ENCODE results near the gene GGACT. TPM values are rescaled to one million over a fixed set of nuclear protein-coding genes. Genes with fewer than 3 reads are reported as not detected.

GGACT gene
- total RNA-seq, 2 experiments from 2014 or later, result 2.4 to 2.9 TPM

- Mint-ChIP-seq H3K36me3 (ENCODE audit: low read depth) (peaks cover 16% of the 10 kb centered on the region), H3K4me1 (ENCODE audit: low read depth) (no peaks in the 10 kb centered on the region), H3K4me3 (no peak overlapping the region), H3K27me3 (no peaks in the 10 kb centered on the region), H3K27ac (no peak overlapping the region), H3K9me3 (no peaks in the 10 kb centered on the region)
- H3K36me3 ChIP-seq (ENCODE audit: insufficient read depth, low read length), result no peaks in the 10 kb centered on the region
- no peaks in the 10 kb centered on the region for H3K4me1 ChIP-seq (ENCODE audit: insufficient read depth, low read length)
- H3K27me3 ChIP-seq (ENCODE audit: control insufficient read depth in 1 of 2, insufficient read depth in 2 of 2, low read length in 2 of 2), result no peaks in the 10 kb centered on the region
- H3K4me3 ChIP-seq (ENCODE audit: low read length), result no peak overlapping the region
- DNase-seq, result no peak
- no peak for ATAC-seq (ENCODE audit: poor library complexity)
- no peak overlapping the region for H3K27ac ChIP-seq (ENCODE audit: low read depth in 1 of 2, low read length in 2 of 2)
- no peaks in the 10 kb centered on the region for H3K9me3 ChIP-seq (ENCODE audit: control insufficient read depth in 1 of 2, insufficient read depth in 1 of 2, low read length in 2 of 2)
- ChIA-PET POLR2A (no interaction called here), CTCF (no interaction called here)
- TF ChIP-seq CTCF (IDR thresholded peaks at IDR 0.05), result no peak
- intact Hi-C loops (cut with DNase I, micrococcal nuclease), result no loop called here
Observed at GRCh38 chr13:100602493-100603111, 14.0 kb upstream of the GGACT start.

GRCh38 chr13:100601716-100602115, 13.1 kb upstream of the GGACT start:
- H3K36me3 Mint-ChIP-seq (ENCODE audit: low read depth), result peaks cover 16% of the 10 kb centered on the region
- ATAC-seq (ENCODE audit: poor library complexity) (no peak), DNase-seq (no peak)
- Histone ChIP-seq H3K27me3 (ENCODE audit: control insufficient read depth in 1 of 2, insufficient read depth in 2 of 2, low read length in 2 of 2) (no peaks in the 10 kb centered on the region), H3K4me3 (ENCODE audit: low read length) (no peak overlapping the region), H3K27ac (ENCODE audit: low read depth in 1 of 2, low read length in 2 of 2) (no peak overlapping the region), H3K36me3 (ENCODE audit: insufficient read depth, low read length) (no peaks in the 10 kb centered on the region), H3K9me3 (ENCODE audit: control insufficient read depth in 1 of 2, insufficient read depth in 1 of 2, low read length in 2 of 2) (no peaks in the 10 kb centered on the region), H3K4me1 (ENCODE audit: insufficient read depth, low read length) (no peaks in the 10 kb centered on the region)
- no peaks in the 10 kb centered on the region for H3K9me3 Mint-ChIP-seq
- H3K4me1 Mint-ChIP-seq (ENCODE audit: low read depth), result no peaks in the 10 kb centered on the region
- CTCF ChIA-PET, result no interaction called here
- no peak overlapping the region for H3K27ac Mint-ChIP-seq
- H3K4me3 Mint-ChIP-seq, result no peak overlapping the region
- intact Hi-C loops (cut with DNase I, micrococcal nuclease), result no loop called here
- POLR2A ChIA-PET, result no interaction called here
- no peak for TF ChIP-seq CTCF (IDR thresholded peaks at IDR 0.05)
- H3K27me3 Mint-ChIP-seq, result peaks cover 2% of the 10 kb centered on the region

GRCh38 chr13:100600915-100601314, 12.3 kb upstream of the GGACT start:
- Histone ChIP-seq H3K27me3 (ENCODE audit: control insufficient read depth in 1 of 2, insufficient read depth in 2 of 2, low read length in 2 of 2) (no peaks in the 10 kb centered on the region), H3K4me1 (ENCODE audit: insufficient read depth, low read length) (no peaks in the 10 kb centered on the region), H3K9me3 (ENCODE audit: control insufficient read depth in 1 of 2, insufficient read depth in 1 of 2, low read length in 2 of 2) (no peaks in the 10 kb centered on the region), H3K27ac (ENCODE audit: low read depth in 1 of 2, low read length in 2 of 2) (no peak overlapping the region), H3K36me3 (ENCODE audit: insufficient read depth, low read length) (no peaks in the 10 kb centered on the region), H3K4me3 (ENCODE audit: low read length) (no peak overlapping the region)
- no peak overlapping the region for H3K4me3 Mint-ChIP-seq
- peaks cover 11% of the 10 kb centered on the region for H3K36me3 Mint-ChIP-seq (ENCODE audit: low read depth)
- TF ChIP-seq CTCF (IDR thresholded peaks at IDR 0.05), result no peak
- no peaks in the 10 kb centered on the region for H3K9me3 Mint-ChIP-seq
- H3K27me3 Mint-ChIP-seq, result peaks cover 5% of the 10 kb centered on the region
- DNase-seq (no peak), ATAC-seq (ENCODE audit: poor library complexity) (no peak)
- no peak overlapping the region for H3K27ac Mint-ChIP-seq
- no peaks in the 10 kb centered on the region for H3K4me1 Mint-ChIP-seq (ENCODE audit: low read depth)
- ChIA-PET CTCF (no interaction called here), POLR2A (no interaction called here)
- intact Hi-C loops (cut with DNase I, micrococcal nuclease), result no loop called here

Measured in CD4-positive, alpha-beta T cell (primary cell).